Measurements from ENCODE around the gene PLCB1.

Gene PLCB1

DNA sequence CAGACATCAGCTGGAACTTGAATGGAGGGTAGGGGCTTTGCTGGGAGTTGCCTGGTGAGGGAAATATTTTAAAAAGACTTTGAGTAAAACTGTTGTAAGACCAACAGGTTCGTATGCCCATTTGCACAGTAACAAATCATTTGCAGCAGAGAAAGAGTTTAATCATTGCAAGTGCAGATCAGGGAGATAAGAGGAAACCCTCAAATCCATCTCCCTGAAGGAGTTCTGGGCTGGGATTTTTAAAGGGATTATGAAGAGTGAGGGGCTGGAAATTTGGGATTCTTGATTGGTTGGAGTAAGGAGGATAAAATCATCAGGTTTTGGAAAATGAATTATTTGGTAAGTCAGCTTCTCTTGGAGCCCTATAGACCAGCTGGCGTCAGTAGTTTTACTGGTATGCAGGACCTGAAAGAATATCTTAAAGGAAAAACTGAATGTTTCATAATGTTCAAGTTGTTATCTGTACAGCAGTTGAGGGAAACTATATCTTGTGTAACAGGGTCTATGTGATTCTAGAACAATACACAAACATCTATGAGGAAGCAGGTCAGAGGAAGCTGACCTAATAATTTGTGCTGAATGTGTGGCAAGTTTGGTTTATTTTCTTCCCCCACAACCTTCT is 295.5 kb downstream of the PLCB1 start:
- TF ChIP-seq, protein P1, sequence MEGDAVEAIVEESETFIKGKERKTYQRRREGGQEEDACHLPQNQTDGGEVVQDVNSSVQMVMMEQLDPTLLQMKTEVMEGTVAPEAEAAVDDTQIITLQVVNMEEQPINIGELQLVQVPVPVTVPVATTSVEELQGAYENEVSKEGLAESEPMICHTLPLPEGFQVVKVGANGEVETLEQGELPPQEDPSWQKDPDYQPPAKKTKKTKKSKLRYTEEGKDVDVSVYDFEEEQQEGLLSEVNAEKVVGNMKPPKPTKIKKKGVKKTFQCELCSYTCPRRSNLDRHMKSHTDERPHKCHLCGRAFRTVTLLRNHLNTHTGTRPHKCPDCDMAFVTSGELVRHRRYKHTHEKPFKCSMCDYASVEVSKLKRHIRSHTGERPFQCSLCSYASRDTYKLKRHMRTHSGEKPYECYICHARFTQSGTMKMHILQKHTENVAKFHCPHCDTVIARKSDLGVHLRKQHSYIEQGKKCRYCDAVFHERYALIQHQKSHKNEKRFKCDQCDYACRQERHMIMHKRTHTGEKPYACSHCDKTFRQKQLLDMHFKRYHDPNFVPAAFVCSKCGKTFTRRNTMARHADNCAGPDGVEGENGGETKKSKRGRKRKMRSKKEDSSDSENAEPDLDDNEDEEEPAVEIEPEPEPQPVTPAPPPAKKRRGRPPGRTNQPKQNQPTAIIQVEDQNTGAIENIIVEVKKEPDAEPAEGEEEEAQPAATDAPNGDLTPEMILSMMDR (conservative IDR thresholded peaks at IDR 0.05): no peak
- TF ChIP-seq ZFX (IDR thresholded peaks at IDR 0.05): no peak
- no peak overlapping the region for H3K27ac ChIP-seq

DNA sequence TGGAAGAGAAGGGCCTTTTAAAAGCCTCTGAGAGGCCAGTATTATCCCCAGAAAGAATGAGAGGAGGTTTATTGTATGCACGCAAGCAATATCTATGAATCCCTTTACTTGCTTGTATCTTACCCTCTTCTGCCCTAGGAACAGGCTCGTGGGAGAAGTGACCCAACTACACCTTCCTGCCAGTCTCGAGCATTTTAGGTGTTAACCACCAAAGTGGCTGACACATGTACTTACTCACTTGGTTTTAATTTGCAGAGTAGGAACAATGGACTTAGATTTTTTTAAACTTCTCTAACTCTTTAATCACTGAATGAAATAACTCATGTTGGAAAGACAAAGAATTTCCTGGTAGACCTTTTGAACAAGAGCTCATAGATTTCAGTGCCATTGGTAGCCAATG is 296.9 kb downstream of the PLCB1 start:
- TF ChIP-seq ZFX (IDR thresholded peaks at IDR 0.05): no peak
- TF ChIP-seq, protein P1 (conservative IDR thresholded peaks at IDR 0.05): no peak
- no peak overlapping the region for H3K27ac ChIP-seq

DNA sequence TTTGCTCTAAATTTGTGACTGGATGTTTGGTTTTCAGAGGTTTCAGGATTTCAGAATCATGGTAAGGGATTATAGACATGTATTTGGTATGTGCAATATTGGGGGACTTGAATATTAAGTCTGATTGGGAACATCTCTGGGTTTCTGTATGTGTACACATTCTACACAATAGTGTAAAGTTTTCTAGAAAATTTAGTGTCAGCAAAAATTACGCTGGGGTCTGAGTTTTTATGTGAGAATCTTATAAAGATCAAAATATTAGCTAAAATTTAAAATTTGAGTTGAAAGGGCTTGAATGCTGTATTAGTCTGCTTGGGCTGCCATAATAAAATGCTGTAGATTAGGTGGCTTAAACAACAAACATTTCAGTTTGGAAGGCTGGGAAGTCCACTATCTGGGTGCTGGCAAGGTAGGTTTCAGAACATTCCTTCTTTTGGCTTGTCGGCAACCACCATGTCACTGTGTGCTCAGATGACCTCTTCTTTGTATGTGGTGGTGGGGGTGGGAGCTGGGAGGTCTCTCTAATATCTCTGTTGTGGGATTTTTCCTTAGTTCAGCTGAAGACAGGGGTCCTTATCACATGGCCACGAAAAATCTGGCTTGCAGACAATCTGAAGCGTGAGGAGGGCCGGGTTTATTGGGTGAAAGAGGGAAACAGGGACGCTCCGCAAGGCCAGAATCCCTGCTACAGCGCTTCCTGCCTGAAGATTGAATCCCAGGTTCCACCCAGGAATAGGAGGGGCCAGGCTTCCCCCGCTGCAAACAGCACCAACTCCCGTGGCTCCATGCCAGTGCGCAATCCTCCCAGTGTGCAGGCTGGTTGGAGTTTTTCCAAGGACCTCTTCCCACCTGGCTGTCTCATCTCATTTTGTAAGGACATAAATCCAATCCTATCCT is 299.7 kb downstream of the PLCB1 start:
- H3K27ac ChIP-seq: no peak overlapping the region
- no peak for TF ChIP-seq ZFX (IDR thresholded peaks at IDR 0.05)
- TF ChIP-seq, protein P1 (conservative IDR thresholded peaks at IDR 0.05): no peak

DNA sequence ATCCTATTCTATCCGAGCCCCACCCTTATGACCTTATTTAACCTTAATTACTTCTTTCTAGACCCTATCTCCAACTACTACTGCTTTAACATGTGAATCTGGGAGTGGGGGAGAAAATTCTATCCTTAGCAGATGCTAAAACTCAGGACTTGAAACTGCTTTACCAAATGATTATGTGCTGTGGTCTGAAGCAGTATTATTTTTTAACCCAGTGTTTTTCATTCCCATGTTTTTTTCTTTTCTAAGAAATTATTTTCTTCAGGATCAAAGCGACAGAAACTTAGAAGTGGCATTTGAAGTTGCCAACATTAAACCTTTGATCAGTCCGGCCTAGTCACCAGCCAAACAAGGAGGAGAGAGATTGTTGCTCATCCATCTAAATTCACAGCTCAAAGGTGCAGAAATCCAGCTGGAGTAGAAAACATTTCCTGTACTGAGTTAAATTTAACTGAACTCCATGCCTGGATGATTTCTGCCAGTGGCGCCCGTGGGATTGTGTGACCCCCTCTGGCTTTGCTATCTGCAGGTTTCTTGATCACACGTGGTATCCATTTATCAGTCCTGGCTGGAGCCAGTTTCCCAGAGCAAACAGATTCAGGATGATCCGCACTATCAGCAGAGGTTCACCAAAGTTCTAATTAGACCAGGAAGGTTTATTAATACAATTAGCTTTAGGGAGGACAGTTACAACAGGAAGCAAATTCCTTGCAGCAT is 300.5 kb downstream of the PLCB1 start:
- no peak overlapping the region for H3K27ac ChIP-seq
- TF ChIP-seq ZFX (IDR thresholded peaks at IDR 0.05): no peak
- TF ChIP-seq, protein P1 (conservative IDR thresholded peaks at IDR 0.05): no peak

DNA sequence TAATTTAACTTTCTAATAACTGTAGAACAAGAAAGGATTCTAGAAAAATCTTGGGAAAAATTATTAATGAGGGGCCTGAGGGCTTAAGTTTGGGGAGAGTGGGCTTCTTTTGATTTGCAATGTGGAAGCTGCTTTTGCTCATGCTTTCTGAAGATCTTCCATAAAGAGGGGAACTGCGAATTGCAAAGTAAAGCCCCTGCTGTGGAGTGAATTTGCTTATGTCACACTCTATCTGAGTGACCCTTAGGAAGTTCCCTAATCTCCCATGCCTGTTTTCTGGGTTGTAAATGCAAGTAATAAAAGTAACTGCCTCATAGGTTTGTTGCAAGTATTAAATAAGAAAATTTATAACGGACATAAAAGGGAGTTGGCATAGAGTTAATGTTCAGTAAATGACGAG is 301.2 kb downstream of the PLCB1 start:
- TF ChIP-seq, protein P1 (conservative IDR thresholded peaks at IDR 0.05): no peak
- no peak for TF ChIP-seq ZFX (IDR thresholded peaks at IDR 0.05)
- H3K27ac ChIP-seq: no peak overlapping the region

DNA sequence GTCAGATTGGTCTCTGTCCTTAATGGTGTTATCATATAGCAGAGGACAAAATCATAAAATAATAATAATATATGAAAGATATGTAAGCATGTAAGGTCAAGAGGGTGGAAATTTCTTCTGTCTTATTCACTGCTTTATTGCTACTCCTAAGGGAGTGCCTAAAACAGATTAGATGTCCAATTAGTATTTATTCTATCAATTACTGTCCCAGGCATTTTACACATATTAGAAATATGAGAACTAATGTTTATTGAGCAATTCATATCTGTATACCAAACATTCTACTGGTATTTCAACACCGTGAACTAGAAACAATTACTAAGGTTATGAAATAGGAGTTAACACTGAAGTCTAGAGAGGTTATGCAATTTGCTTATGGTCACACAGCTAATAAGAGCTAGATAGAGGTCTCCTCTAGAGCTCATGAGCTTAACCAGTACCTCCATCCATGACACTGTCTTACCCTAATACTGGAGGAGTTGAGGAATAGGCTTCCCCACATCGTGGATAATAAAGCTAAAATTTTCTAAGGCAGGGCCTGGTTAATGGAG is 302.3 kb downstream of the PLCB1 start:
- TF ChIP-seq, protein P1 (conservative IDR thresholded peaks at IDR 0.05): no peak
- TF ChIP-seq ZFX (IDR thresholded peaks at IDR 0.05): no peak
- H3K27ac ChIP-seq: no peak overlapping the region
